ENCODE results near the gene FLOT1.
"Not testable (repeated sequence)": the region's sequence is repeated elsewhere in the genome, so short reads cannot be mapped to it uniquely, and the experiment has no call there.

FLOT1 gene

DNA sequence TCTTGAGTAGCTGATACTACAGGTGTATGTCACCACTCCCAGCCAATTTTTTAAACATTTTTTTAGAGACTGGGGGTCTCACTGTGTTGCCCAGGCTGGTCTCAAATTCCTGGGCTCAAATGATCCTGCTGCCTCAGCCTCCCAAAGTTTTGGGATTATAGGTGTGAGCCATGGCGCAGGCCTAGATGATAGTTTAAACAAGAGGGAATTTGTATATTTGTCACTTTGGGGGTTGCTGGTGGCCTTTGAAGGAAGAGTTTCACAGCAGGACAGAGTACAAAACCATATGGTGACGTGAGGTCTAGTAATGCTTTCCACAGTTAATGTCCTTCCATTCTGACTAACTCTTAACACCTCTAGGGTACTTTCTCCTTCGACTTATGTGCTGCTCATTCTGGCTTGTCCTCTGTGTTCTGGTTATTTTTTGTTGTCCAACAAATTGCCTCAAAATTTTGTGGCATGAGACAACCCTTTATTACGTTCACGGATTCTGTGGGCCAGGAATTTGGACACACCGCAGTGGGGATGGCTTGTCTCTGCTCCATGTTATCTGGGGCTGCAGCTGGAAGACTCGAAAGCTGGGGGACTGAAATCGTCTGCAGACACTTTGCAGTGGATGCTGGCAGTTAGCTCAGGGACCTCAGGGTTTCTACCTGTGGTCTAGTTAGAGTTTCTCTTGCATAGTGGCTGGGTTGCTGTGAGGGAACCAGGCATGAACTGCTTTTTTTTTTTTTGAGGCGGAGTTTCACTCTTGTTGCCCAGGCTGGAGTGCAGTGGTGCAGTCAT lies 24.9 kb upstream of the FLOT1 start:
- in situ Hi-C loops (cut with MboI; ENCODE audit: low sequenced_read_pairs) = no loop called here

DNA sequence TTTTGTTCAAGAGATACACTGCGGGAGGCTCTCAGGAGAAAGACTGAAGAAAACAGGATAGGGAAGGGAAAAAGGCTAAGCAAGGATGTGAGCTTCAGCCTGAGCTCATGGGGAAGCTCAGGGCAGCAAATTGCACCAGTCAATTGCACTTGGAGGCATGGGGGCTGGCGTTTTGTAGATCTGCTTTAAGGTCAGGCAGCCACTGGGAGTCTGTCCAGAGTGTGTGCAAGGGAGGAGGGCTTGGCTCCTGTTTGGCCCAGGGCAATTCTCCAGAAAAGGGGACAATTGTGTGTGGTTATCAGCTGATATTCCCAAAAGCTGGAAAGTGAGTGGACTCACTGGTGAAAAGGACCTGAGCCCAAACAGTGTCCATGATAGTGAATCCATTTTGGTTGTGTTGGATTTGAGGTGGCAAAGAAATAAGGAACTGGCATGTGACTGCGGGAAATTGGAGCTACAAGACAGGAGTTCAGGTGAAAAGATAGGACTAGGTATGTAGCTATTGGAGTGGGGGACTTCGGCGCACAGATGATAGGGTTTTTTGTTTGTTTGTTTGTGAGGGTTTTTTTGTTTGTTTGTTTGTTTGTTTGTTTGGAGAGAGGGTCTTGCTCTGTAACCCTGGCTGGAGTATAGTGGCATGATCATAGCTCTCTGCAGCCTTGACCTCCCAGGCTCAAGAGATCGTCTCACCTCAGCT lies 24.1 kb upstream of the FLOT1 start:
- in situ Hi-C loops (cut with MboI; ENCODE audit: low sequenced_read_pairs) = no loop called here

DNA sequence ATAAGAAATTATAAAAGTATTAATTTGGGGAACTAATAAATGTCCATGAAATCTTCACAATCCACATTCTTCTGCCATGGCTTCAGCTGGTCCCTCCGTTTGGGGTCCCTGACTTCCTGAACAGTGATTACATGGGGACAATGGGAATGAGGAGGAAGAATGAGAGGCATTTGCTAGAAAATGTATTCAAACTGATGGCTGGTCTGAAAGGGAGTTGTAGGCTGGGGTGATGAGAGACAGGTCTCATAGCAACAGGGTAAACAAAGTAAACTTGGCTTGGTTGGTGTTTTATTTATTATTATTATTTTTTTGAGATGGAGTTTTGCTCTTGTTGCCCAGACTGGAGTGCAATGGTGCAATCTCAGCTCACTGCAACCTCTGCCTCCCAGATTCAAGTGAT lies 23.0 kb upstream of the FLOT1 start:
- in situ Hi-C loops (cut with MboI; ENCODE audit: low sequenced_read_pairs) = not testable (repeated sequence)

DNA sequence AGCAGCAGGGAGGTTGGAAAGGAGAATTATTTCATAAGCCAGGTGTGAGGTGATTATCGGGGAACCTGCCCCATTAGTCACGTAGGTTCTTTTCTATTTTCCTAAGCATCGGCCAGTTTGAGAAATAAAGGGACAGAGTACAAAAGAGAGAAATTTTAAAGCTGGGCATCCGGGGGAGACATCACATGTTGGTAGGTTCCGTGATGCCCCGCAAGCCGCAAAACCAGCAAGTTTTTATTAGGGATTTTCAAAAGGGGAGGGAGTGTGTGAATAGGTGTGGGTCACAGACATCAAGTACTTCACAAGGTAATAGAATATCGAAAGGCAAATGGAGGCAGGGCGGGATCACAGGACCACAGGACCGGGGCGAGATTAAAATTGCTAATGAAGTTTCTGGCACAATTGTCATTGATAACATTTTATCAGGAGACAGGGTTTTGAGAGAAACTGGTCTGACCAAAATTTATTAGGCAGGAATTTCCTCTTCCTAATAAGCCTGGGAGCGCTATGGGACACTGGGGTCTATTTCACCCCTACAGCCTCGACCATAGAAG lies 22.1 kb upstream of the FLOT1 start:
- in situ Hi-C loops (cut with MboI; ENCODE audit: low sequenced_read_pairs) = not testable (repeated sequence)

DNA sequence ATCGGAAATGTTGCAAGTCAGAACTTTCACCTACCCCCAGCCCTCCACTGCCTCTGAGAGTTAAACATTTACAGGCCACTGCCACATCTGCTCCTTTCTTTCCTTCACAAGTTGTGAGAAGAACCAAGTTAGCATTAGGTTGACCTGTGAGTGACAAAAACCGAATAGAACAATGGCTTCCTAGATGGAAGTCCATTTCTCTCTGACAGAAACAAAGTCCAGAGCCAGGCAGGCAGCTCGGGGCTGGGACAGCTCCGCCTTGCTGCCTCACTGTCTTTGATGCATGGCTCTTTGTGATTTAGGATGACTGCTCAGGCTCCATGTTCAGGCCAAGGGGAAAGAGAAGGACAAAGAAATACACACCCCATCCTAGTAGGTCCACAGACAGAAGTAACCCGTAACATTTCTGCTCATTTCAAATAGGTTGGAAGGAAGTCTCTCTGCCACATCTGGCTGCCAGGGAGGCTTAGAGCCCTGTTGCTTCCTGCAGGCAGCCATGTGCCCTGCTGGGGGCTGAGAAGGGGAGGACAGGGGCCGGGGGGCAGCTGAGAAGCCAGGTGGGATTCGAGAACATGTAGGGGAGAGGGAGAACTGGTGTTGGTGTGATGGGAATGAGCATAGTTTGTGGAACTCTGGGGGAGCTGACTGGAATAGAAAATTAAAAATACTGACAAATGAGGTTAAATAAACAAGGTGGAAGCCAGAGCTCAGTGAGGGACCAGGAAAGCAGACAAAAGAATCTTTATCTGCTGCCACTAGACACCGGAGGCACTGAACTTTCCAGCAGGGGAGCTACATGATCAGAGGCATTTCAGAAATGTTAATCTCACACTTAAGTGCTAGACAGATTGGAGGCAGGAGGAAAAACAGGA lies 21.4 kb upstream of the FLOT1 start:
- in situ Hi-C loops (cut with MboI; ENCODE audit: low sequenced_read_pairs) = no loop called here

DNA sequence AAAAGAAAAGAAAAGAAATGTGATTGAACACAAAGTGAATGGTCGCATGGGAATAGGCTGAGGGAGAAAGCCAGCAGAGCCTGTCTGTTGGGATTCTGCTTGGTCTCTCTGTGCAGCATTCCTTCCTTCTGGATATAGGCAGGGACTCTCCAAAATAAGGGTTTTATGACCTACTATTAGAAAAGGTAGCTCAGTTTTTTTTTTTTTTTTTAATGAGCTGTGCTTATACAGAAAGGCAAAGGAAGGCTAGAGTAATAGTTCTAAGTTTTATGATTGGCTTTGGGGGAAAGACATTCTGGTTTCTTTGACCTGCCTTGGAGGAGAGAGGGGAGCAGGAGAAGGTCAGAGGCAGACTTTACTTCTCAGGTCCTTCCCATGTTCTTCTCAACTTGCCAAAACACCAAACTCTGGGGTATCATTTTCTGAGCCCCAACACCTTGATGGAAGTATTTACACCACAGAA lies 20.7 kb upstream of the FLOT1 start:
- in situ Hi-C loops (cut with MboI; ENCODE audit: low sequenced_read_pairs) = no loop called here

DNA sequence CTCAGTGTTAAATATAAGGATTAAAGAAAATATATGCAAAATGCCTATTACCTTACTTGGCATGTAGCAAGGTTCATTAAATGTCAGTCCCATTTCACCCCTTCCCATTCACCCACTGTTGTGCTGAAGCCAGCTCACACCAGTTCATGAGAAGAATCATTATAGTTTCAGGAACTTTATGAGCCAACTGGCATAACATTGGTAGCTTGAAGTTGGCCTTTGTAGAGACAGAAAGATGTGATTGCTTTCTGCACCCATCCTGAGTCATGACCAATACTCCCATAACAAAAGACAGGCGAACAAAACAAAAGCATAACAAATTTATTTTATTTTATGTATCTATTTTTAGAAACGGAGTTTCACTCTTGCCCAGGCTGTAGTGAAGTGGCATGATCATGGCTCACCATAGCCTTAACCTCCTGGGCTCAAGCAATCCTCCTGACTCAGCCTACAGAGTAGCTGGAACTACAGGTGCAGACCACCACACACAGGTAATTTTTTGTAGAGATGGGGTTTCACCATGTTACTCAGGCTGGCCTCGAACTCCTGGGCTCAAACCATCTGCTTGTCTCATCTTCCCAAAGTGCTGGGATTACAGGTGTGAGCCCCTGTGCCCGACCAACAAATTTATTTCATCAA lies 19.4 kb upstream of the FLOT1 start:
- in situ Hi-C loops (cut with MboI; ENCODE audit: low sequenced_read_pairs) = no loop called here

DNA sequence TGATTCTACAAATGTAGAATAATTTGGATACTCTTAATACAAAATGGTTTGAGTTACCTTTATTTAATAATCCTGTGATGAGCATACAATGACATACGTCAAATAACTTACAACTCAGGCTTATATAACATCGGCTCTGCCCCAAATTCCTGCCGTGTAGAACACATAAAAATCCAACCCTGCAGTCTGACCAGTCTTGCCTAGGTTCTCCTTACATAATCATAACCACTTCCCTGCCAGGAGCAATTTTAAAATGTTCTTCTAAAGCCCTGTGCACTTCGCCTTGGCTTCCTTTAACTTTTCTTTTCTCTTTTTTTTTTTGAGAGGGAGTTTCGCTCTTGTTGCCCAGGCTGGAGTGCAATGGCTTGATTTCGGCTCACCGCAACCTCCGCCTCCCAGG lies 18.1 kb upstream of the FLOT1 start:
- in situ Hi-C loops (cut with MboI; ENCODE audit: low sequenced_read_pairs) = no loop called here

DNA sequence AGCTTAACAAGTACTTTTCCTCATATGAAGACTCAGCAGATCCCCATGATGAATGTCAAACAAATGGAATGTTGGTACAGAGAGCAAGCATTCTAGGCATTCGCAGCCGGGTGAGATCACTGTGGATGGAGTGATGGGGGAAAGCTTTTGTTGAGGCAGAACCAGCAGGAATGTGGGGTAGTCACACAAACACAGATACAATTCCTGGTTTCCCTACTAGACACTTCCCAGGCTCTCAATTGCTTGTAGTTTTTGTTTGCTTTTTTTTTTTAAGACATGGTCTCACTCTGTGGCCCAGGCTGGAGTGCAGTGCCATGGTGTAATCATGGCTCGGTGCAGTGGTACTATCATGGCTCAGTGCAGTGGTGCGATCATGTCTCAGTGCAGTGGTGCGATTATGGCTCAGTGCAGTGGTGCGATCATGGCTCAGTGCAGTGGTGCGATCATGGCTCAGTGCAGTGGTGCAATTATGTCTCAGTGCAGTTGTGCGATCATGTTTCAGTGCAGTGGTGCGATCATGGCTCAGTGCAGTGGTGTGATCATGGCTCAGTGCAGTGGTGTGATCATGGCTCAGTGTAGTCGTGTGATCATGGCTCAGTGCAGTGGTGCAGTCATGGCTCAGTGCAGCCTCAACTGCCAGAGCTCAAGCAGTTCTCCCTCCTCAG lies 17.2 kb upstream of the FLOT1 start:
- in situ Hi-C loops (cut with MboI; ENCODE audit: low sequenced_read_pairs) = no loop called here

DNA sequence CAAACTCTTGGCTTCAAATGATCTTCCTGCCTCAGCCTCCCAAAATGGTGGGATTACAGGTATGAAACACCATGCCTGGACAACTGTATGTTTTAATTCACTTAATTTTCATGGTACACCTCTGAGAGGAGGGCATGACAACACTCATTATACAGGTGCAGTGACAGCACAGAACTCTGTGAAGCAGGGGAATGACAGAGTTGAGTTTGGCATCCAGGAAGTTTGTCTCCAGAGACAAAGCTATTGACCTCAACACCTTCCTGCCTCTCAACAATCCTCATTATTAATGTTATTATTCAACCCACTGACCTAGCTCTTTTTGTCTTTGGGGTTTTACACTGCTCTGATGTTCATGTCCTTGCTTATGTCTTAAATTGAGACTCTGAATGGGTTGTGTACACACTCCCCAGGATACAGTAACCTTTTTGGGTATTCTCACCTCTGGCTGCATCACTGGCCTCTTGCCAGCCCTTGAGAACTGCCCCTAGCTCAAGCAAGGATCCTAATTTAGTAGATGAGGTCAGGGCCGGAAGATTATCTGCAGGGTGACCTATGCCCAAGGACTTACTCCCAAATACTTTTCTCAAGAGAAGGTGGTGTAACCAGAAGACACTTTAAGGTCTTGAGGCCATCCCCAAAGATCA lies 14.9 kb upstream of the FLOT1 start:
- in situ Hi-C loops (cut with MboI; ENCODE audit: low sequenced_read_pairs) = no loop called here

DNA sequence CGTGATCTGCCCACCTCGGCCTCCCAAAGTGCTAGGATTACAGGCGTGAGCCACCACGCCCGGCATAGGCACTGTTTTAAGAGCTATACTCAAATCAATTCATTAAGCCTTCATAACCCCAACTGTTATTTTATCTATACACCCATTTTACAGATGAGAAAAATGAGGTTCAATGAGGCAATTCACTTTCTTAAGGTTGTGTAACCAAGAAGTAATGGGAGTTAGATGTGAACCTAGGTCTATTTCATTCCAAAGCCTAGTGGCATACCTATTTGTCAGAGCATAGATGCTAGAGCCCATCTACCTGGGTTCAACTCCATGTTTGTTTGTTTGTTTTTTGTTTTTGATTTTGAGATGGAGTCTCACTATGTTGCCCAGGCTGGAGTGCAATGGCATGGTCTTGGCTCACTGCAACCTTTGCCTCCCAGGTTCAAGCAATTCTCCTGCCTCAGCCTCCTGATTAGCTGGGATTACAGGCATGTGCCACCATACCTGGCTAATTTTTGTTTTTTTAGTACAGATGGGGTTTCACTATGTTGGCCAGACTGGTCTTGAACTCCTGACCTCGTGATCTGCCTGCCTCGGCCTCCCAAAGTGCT lies 14.0 kb upstream of the FLOT1 start:
- in situ Hi-C loops (cut with MboI; ENCODE audit: low sequenced_read_pairs) = not testable (repeated sequence)

DNA sequence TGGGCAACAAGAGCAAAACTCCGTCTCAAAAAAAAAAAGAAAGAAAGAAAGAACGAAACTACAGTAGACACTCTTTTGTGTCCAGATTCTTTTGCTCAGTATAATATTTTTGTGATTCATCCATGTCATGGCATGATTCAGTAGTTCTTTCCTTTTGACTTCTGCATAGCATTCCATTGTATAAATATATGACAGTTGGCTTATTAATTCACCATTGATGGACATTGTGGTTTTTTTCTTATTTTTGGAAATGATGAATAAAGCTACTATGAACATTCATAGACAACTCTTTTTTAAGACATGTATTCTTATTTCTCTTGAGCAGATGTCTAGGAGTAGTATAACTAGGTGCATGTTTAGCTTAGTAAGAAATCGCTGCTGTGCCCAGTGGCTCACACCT lies 12.1 kb upstream of the FLOT1 start:
- in situ Hi-C loops (cut with MboI; ENCODE audit: low sequenced_read_pairs) = no loop called here

DNA sequence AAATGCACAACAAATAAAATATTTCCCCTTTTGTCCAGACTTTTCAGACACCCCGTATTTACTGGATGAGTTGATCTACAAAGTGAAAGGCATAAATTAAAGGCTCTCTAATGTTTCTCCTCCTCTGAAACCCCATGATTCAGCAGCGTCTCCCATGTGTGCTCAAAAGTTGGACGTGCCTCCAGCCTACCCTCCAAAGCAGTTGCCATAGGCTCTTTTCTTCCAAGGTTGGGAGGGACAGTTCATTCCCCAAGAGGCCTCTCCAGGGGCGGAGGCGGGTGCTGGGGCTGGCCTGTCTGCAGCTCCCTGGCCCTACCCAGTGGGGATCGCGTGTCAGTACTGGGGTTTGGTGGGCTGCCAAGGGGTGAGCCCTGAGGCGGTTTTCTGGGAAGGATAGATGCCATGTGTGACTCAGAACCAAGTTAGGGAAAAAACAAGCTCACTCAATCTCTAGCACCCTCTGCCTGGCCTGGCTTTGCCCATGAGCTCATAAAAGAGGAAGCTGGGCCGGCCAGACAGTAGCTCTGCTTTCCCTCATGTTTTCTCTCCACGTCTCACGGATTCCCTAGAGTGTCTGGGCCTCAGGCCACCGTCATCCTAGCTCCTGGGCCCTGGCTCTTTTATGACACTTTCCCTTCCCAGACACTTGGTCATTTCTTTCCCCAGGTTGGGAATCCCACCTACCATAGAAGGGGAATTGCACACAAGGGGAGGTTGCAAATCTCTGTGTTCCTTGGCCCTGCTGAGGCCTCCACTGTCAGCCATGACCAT lies 9.9 kb upstream of the FLOT1 start:
- in situ Hi-C loops (cut with MboI; ENCODE audit: low sequenced_read_pairs) = no loop called here

DNA sequence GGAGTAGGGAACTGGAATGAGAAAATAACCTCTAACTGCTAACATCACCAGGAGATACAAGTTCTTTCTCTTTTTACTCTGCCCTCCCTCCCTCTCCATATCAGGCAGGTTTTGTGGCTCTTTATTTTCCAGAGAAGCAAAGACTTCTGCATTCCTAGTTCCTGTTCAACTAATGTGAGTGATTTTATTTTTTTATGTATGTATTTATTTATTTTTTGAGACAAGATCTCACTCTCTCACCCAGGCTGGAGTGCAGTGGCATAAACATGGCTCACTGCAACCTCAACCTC lies 7.8 kb upstream of the FLOT1 start:
- in situ Hi-C loops (cut with MboI; ENCODE audit: low sequenced_read_pairs) = no loop called here

DNA sequence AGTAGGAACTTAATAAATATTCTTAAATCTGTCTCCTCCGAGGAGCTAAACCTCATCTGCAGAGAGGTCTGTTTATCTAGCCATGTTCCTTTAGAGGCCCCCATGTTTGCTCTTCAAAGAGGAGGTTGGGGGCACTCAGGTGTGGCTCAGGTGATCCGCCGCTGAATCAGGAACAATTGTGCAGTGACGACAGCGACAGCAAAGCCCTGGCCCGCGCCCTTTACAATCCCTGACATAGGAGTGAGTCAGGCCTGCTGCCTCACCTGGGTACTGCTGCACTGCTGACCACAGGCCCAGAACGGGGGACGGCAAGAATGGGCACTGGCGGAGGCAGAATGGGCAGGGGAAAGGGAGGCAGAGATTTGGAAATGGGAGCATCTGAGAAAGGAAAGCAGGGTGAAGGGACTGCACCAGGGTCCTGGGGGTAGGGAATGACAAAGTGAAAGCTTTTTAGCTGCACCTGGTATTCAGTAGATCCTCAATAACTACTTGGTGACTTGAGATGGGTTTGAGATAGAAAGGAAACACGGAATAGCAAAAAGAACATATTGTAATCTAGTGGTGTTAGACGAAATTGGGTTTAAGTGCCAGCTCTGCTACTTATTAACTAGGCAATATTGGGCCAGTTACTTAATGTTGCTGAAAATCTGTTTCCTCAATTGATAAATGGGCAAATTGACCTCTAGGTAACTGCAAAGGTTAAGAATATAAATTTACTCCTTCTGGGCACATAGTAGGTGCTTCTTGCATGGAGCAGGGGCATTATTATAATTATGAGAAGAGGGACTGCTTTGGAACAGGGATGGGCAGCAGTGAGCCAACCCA lies 7.3 kb upstream of the FLOT1 start:
- in situ Hi-C loops (cut with MboI; ENCODE audit: low sequenced_read_pairs) = no loop called here

DNA sequence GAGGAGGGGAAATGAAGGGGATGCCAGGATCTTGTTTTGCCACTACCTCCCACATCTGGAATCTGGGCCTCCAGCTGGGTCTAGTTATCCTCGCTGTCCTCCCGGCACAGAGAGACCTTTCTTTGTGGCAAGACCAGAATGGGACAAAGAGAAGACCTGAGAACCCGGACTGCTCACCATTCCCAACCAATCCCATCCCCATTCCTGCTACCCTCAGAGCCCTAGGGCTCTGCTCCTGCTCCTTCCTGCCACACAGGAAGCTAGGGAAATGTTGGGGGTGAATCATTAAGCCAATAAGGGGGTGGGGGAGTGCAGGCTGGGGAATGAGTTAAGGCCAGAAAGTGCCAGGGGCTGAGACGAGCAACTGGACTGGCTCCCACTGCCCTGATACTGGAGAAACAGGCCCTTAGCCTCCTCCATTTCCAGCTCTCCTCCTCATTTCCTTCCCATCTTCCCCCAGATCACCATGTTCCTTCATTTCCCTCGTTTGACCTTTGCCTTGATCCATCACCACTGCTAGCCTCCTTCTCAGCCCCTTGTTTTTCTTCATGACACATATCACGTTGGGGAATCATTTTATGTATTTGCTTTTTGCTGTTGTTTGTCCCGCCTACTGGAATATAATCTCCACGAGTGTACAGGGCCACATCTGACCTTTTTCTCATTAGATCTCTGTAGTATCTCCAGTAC lies 6.5 kb upstream of the FLOT1 start:
- in situ Hi-C loops (cut with MboI; ENCODE audit: low sequenced_read_pairs) = no loop called here
